NCI-H748 (cell line): ENCODE data around the gene MAP3K3.
A peak's percentile ranks its signal among the peaks of the same experiment; 100 is the strongest.

ENCODE experiments used
- DNase-seq: peaks from one replicate; lab custom pipeline; 2025; ENCODE audit not compliant: unreplicated experiment; lab: John Stamatoyannopoulos, UW

The MAP3K3 gene

GRCh38 chr17:63693411-63694113, 71.3 kb downstream of the MAP3K3 start:
- DNase-seq = no peak

DNA sequence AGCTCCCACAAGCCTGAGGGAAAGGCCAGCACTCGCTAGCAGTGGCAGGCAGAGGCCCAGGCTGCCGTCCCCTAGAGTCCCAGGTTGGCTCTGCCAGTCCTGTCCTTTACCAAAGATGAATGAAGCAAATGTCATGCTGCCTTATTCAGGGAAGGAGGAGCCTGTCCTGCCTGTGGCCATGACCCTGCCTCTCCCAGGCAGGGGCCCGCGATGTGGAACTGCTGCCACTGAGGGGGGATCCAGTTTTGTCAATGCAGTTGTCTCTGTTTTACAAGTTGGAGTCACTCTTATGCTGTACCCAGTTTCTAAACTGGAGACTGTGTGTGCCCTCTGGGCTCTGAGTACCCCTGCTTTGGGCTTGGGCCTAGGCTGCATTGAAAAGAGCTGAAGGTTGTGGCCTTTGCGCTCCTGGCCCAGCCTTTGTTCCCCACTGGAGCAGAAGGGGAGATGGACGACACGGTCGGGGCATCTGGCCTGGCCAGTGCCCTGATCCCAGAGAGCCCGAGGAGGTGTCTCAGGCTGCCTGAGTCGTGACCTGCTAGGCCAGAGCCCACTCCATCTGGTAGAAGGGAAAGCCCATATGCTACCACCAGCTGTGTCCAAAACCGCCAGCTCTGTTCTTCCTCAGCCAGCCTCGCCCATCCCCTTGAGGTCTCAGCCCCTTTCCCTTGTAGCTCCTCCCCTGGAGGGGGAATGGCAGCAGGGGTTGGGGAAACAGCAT, 72.2 kb downstream of the MAP3K3 start:
- no peak for DNase-seq

- DNase-seq = no peak
These were observed 72.9 kb downstream of the MAP3K3 start for GRCh38 chr17:63694950-63695773.

DNA sequence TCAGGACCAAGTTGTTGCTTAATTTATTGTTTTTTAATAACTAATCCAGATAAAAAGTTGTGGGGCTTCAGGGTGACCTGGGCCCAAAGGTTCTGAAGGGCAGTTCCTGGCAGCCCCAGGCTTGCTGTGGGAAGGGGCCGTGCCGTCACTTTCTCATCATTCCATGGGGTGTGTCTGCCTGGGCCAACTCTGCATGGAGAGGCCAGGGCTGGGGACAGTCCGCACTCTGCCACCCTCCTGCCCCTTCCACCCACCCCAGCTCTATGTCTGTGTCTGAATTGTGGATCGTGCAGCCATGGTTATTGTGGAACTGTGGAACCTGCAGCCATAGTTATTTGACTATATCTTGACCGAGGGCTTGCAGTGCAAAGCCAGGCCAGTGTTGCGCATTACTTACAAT, 73.7 kb downstream of the MAP3K3 start:
- DNase-seq = no peak

DNA sequence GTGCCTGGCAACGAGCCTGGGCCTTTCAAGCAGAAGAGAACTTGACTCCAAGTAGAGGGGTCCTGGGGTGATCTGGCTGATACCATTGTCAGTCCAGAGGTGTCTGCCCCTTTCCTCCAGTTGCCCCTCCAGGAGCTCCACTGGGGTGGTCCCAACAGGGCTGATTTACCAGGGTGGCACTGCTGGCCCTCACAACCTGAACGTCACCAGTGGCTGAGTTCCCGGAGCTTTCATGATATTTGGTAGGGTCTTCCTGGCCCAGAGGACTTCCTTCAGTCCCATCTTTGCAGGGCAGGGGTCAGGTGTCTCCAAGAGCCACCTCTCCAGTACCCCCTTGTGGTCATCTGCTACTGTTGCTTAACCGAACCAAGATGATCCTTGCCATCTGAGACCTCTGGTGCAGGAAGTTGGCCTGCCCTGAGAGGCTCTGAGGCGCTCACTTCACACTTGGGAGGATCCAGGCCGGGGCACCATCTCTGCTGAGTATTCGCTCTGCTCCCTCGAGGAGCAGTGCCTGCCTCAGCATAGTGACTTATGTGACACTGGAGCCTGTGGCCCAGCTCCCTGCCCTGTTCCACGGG, 74.3 kb downstream of the MAP3K3 start:
- peak; percentile 21 for DNase-seq

GRCh38 chr17:63697341-63698286, 75.4 kb downstream of the MAP3K3 start:
- peak; percentile 56 for DNase-seq

GRCh38 chr17:63698381-63698885, 76.2 kb downstream of the MAP3K3 start:
- no peak for DNase-seq

DNA sequence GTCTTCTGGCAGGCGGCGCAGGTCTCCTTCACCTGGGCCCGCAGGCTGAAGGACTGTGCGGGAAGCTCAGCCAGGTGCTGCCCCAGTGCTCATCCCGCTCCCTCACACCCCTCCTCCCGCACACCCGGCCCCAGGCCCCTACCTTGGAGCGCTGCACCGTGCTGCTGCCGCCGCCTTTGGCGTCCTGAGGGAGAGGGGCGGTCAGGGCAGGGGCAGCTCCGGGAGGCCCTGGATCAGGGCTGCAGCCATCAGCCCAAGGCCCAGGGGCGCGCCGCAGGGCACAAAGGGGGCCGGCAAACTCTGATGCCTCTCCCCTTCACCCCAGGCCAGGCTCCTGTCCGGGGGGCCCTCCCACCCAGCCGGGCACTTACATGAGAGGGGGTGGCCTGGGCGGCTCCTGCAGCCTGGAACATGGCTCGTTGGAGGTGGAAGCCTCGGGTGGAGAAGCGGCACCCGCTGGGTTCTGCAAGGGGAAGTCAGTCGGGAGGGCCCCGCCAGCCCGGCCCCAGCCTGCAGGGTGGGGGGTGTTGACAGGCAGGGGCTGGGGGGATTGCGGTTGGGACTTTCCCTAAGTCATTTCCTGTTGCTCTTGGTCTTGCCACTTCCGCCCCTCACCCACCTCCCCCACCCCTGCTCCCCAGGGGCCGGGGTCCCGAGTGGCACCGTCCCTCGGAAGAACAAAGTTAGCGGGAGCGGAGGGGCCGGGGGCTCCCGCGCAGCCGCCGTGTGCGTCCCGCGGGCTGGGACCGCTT, 76.8 kb downstream of the MAP3K3 start:
- peak; percentile 56 for DNase-seq

- peak; percentile 82 for DNase-seq
These were observed 77.7 kb downstream of the MAP3K3 start, which contains the start of gene LIMD2 for GRCh38 chr17:63699638-63700527. TSS of gene LIMD2 (minus strand) at chr17:63700125. CDS start at chr17:63699298, 827 bp downstream.

GRCh38 chr17:63700528-63701455, 78.6 kb downstream of the MAP3K3 start:
- peak; percentile 78 for DNase-seq

- DNase-seq = no peak
These were observed 79.2 kb downstream of the MAP3K3 start for GRCh38 chr17:63701456-63701820.

DNA sequence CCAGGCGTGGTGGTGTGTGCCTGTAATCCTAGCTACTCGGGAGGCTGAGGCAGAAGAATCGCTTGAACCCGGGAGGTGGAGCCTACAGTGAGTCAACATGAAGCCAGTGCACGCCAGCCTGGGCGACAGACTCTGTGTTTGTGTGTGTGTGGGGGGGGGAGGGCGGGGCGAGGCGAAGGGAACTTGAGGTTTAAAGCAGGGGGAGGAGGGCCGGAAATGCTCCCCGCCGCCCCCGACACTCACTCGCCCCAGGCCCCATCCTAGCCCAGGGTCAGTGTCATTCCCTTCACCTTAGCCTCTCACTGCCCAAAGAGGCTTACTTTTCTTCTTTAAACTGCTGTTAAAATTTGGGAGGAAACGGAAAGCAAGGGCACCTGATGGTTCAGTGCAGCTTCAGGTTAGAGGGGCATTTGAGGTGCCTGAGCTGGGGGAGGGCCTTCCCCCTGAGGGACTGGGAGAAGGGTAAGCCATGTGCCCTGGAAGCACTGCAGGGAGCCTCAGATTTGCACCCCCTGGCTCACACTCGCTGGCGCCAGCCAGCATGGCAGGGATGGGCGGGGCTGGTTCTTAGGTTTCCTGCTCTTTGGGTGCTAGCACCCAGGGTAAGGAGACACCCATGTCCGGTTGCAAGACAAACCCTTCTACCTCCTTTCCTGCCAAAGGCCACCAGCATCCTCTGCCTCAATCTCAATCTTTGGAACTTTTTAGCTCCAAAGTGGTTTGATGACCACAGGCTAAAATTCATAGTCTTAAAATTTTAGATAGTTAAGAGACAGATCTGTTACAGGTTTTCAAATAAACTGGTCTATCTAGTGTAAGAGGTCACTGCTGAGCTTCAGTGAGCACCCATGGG, 79.9 kb downstream of the MAP3K3 start:
- DNase-seq = no peak

GRCh38 chr17:63702721-63703015, 80.5 kb downstream of the MAP3K3 start:
- DNase-seq = no peak

GRCh38 chr17:63703029-63703428, 80.8 kb downstream of the MAP3K3 start:
- no peak for DNase-seq

DNA sequence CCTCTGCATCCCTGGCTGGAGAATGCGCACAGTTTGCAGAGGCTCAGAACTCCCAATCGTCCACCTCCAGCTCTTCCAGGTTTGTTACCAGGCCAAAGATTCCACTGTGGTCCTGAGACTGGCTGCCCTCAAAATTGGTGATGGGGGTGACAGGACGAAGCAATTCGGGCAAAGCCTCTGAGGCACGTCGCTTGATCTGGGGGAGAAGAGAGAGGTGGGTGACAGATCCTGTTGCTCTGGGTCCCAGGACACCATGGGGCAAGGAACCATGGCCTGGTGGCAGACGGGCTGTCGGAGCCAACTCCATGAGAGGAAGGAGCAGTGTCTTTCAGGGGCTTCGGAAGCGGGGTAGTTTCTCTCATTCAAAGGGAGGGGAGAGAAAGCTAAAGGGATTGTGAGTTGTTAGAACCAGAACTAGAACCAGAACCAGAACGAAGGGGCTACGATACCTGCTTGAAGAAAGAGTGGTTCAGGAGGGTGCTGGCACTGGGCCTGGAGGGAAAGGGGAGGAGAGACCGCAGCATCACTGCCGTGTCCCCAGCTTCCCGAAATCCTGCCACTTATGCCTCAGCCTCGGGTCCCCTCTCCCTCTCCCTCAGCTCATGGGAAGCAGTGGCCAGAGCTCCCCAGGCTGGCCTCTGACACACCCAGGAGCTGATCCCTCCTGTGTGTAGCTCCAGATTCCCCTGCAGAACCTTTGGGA, 81.5 kb downstream of the MAP3K3 start:
- no peak for DNase-seq

GRCh38 chr17:63704259-63704576, 82.0 kb downstream of the MAP3K3 start:
- DNase-seq = no peak
